Measurements from ENCODE around the gene DLGAP1. TPM values are rescaled to one million over a fixed set of nuclear protein-coding genes. Genes with fewer than 3 reads are reported as not detected.

Gene DLGAP1
- total and polyA plus RNA-seq, 2 of the 8 experiments (the other 6 are each of a cell fraction or from before 2014, with no cell fraction given), result 11.8 to 16.9 TPM

- H3K4me1 ChIP-seq (replicated peaks in 1 of 4; ENCODE audit: control insufficient read depth in 3 of 4, insufficient read depth in 4 of 4, low read length in 3 of 4), result peaks cover 0 to 3% (median under 1%) of the 10 kb centered on the region in 4 experiments; a peak in 1 of 7 replicates
- WGBS, 2 experiments (ENCODE audit: extremely low coverage in 1 of 2, insufficient coverage in 1 of 2, insufficient read length in 1 of 2, insufficient replicate concordance in 2 of 2, low coverage in 1 of 2, low lambda C conversion rate in 2 of 2, missing lambda C conversion rate in 1 of 2), result 86 to 100% methylated on average over 2 to 5 of the region's 5 CpGs
Measured at GRCh38 chr18:3952031-3952430, 503.1 kb downstream of the DLGAP1 start.

More at GRCh38 chr18:3952031-3952430, 503.1 kb downstream of the DLGAP1 start:
- POLR2A ChIA-PET (ENCODE audit: partially characterized antibody), result no interaction called here
- no peaks in the 10 kb centered on the region for H3K79me2 ChIP-seq (ENCODE audit: control insufficient read depth in 1 of 2, insufficient read depth in 2 of 2, low read length in 2 of 2)
- H3K27ac ChIP-seq (ENCODE audit: low read depth, low read length), result no peak overlapping the region
- no peaks in the 10 kb centered on the region; a peak in 1 of 4 replicates for H3K9me3 ChIP-seq (ENCODE audit: insufficient read depth in 2 of 2, low read depth in 1 of 2, low read length in 1 of 2)
- H2AFZ ChIP-seq (ENCODE audit: low read length), result no peak overlapping the region
- no peak overlapping the region for H3K18ac ChIP-seq (ENCODE audit: extremely low read depth, low read length)
- no peak overlapping the region for H4K8ac ChIP-seq (ENCODE audit: extremely low read depth, insufficient read depth, low read length)
- CTCF ChIA-PET (ENCODE audit: partially characterized antibody), result interaction anchor here (1.6 kb wide), 1 partner anchor 21 kb away, joined by 4 read pairs; no protein-coding TSS in a partner anchor
- no peaks in the 10 kb centered on the region for H3K36me3 ChIP-seq (ENCODE audit: control insufficient read depth in 2 of 4, insufficient read depth in 4 of 4, low read length in 3 of 4)
- H3K9ac ChIP-seq (replicated peaks in 1 of 4; ENCODE audit: extremely low read depth in 1 of 4, low read depth in 3 of 4, low read length in 3 of 4), result no peak overlapping the region
- H2BK120ac ChIP-seq (replicated peaks; ENCODE audit: low read depth, low read length), result no peak overlapping the region
- no peak overlapping the region for H3K4me3 ChIP-seq (ENCODE audit: extremely low read depth in 1 of 4, insufficient read depth in 2 of 4, low read depth in 3 of 4, low read length in 4 of 4)
- no peaks in the 10 kb centered on the region for H3K27me3 ChIP-seq (replicated peaks in 1 of 4; ENCODE audit: control insufficient read depth in 3 of 4, extremely low read depth in 1 of 4, insufficient read depth in 3 of 4, low read length in 3 of 4)
- H2BK12ac ChIP-seq (ENCODE audit: low read depth, low read length), result no peak overlapping the region
- no peak overlapping the region for H2BK20ac ChIP-seq (ENCODE audit: low read length)
- no peak overlapping the region for H2BK5ac ChIP-seq (ENCODE audit: low read depth, low read length)
- no peak overlapping the region for H3K4ac ChIP-seq (replicated peaks; ENCODE audit: insufficient read length, low read depth, low read length)
- H3K79me1 ChIP-seq (ENCODE audit: low read depth, low read length), result no peaks in the 10 kb centered on the region; the same call in 1 of the 2 replicates
- H3K23me2 ChIP-seq (ENCODE audit: low read depth, low read length), result no peaks in the 10 kb centered on the region
- no peak overlapping the region for H3K14ac ChIP-seq (ENCODE audit: insufficient read length)
- no peak overlapping the region for H4K5ac ChIP-seq (ENCODE audit: insufficient read length, low read depth, low read length)
- FAIRE-seq (no peak), DNase-seq (ENCODE audit: low read depth in 1 of 2, low spot score in 2 of 2) (no peak)
- no peak overlapping the region for H2BK15ac ChIP-seq (ENCODE audit: low read length)
- H3K4me2 ChIP-seq (ENCODE audit: insufficient read depth in 1 of 2, low read depth in 2 of 2, low read length in 2 of 2), result no peak overlapping the region
- no peaks in the 10 kb centered on the region for H4K20me1 ChIP-seq (replicated peaks in 1 of 2; ENCODE audit: control insufficient read depth in 1 of 2, insufficient read depth in 2 of 2, low read length in 2 of 2)
- no peak overlapping the region for H3K23ac ChIP-seq (ENCODE audit: insufficient read length)
- no peak overlapping the region for H2AK5ac ChIP-seq (ENCODE audit: low read depth, low read length)
- H3K56ac ChIP-seq (replicated peaks; ENCODE audit: insufficient read length, low read depth, low read length), result no peak overlapping the region
- no peak overlapping the region for H4K91ac ChIP-seq (replicated peaks; ENCODE audit: insufficient read length, low read length)
- TF ChIP-seq TAF7 (optimal IDR thresholded peaks at IDR 0.05; ENCODE audit: borderline replicate concordance, low read depth, low read length) (no peak), JUN (IDR thresholded peaks at IDR 0.05; ENCODE audit: low read depth, low read length) (no peak), KDM1A (IDR thresholded peaks at IDR 0.05; ENCODE audit: borderline replicate concordance, low read length) (no peak), EGR1 (IDR thresholded peaks at IDR 0.05; ENCODE audit: borderline replicate concordance, low read depth, low read length) (no peak), ASH2L (IDR thresholded peaks at IDR 0.05; ENCODE audit: low read length) (no peak), RAD21 (IDR thresholded peaks at IDR 0.05 in 1 of 2, conservative IDR thresholded peaks at IDR 0.05 in 1 of 2; ENCODE audit: low read depth in 2 of 2, low read length in 2 of 2) (no peak), RBBP5 (IDR thresholded peaks at IDR 0.05; ENCODE audit: borderline replicate concordance, low read depth, low read length) (no peak), EP300 (IDR thresholded peaks at IDR 0.05; ENCODE audit: borderline replicate concordance in 1 of 2, low read depth in 2 of 2, low read length in 2 of 2) (no peak), FOSL1 (IDR thresholded peaks at IDR 0.05; ENCODE audit: insufficient read depth, low read depth, low read length) (no peak)
